HG03558 (cell line): ENCODE results near the gene CHCHD6.

Source experiments
- ATAC-seq: cut with Tn5 transposase; IDR thresholded peaks from one replicate; pipeline ENCODE4 v1.9.1; 2021; ENCODE audit warnings: moderate number of reproducible peaks; ENCODE audit not compliant: unreplicated experiment; ENCODE audit errors: extremely low read depth

The CHCHD6 gene

DNA sequence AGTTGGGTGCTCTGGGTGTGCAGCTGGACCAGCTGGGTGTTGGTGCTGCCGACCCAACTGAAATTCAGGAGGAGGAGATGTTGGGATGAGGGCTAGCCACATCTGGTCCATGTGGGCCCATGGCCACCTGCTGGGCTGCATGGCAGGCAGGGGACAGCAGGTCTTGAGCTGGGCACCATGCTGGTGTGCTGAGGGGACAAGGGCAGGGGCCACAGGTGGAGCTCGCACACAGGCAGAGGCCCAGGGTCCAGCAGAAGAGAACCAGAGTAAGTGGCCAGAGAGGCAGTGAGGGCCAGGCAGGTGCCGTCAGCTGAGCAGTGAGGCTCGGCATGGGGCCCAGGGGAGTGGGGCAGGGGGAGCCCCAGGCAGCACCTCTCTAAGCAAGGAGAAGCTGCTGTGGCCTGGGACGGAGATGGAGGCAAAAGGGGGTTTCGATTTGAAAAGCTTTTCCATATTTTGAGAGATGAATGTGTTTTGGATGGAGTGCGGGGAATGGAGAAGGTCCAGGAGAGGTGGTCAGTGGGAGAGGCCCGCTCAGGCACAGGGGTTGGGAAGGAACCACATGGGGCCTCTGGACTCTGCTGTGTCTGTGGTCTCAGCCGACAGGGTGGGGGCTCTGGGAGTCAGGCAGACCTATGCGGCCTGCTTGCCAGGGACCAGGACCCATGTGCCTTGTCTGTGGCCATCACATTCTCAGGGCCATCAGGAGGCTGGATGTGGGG lies 248.4 kb downstream of the CHCHD6 start:
- ATAC-seq, result no peak

DNA sequence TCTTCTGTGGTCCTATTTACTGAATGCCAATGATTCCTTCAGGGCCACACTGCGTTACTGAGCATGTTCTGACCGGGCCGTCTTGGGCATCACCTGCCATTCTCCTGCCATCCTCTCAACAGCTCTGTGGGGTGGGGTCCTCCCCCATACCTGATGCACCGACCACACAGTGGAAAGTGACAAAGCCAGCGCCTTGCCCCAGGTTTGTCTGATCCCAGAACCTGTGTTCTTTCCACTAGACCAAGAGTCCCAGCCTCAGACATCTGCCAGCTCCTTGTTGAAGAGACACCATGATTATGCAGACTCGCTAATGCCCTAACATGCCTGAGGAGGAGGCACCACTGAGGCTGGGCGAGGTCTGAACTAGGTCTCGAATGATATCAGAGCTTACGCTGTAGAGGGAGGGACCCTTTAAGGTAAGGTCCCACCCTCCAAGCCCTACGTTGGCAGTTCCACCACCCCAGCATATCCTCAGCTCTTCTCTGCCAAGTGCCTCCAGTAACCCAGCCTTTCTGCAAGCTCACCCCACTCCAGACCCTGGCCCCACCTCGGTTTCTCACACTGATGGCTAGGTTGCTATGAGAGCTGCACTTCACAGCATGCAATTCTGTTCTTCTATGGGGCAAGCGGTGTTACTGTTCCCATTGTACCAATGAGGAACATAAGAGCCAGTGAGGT lies 249.1 kb downstream of the CHCHD6 start:
- ATAC-seq, result no peak

DNA sequence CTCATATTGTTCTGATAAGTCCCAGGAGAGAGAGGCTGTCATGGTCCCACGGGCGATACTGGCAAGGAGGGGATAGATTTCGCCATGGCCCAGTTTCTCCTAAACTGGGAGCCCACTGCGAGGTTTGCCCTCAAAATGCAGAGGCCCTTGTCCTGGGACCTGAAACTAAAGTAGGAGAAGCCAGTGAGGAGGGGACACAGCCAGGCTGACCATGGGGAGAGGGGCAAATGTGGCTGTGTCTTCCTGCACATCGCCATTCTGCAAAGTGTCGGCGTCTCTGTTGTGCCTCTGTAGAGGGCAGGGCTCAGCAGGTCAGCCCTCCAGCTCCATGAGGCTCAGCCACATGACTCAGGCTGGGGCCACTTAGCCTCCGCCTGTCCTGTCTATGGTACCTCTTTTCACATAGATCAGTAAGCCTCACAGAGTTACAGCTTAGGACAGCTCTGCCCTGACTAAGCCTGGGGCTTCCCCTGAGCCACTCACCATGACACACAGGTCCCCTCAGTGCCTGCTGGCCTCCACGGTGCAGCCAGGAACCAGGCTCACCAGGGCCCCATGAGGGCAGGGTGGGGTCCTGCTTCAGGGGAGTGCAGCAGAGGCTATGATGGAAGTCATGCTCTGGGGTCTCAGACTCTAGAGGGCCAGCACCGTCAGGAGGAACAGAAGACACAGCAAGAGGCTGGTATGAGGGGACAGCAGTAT lies 250.3 kb downstream of the CHCHD6 start:
- ATAC-seq, result peak; percentile 62

DNA sequence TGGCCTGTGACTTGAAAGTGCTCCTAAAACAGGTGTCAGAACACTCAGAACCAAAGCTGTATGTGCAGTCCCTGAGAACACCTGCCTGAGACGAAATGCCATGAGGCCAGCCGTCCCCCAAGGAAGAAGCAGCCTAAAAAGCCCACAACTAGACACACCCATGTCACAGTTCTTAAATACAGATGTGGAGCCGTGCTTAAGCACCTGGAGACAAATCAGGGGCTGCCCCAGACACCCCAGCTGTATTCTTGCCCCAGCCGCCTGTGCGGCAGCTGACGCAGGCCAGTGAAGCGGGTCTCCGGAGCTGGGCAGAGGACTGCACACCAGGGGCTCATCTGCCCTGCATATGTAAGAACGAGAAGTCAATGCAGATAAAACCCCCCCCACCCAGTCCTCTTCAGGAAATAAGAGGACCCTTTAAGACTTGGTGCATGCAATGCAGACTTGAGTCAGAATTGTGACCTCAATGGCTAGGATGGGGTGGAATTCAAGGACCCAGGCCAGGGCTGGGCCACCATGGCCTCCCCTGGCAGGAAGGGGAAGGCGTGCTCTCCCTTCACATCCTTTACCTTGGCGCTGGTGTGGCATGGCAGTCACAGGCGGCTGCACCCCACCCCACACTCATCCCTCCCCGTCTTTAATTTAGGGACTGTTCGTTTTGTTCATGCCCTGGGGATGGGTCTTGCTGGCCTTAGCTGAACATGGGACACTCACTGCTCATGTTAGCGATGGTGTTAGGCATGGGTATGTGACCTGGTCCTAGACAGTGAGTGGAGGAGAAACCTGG lies 251.2 kb downstream of the CHCHD6 start:
- ATAC-seq, result peak; percentile 44

DNA sequence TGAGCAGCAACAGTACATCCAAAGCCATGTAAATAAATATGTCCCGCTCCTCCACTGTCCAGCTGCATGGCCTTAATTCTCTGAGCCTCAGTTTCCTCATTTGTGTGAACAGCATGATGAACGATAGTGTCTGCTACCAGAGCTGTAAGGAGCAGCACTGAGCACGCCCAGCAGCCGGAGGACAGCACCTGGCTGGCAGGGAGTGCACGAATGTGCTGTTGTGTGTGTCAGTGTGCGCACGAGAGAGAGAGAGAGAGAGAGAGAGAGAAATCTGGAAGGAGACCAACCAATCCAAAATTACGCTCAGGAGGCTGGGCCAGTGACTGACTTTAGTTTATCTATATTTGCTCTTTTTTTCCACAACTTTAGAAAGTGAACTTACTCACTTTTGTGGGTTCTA lies 252.3 kb downstream of the CHCHD6 start:
- no peak for ATAC-seq

DNA sequence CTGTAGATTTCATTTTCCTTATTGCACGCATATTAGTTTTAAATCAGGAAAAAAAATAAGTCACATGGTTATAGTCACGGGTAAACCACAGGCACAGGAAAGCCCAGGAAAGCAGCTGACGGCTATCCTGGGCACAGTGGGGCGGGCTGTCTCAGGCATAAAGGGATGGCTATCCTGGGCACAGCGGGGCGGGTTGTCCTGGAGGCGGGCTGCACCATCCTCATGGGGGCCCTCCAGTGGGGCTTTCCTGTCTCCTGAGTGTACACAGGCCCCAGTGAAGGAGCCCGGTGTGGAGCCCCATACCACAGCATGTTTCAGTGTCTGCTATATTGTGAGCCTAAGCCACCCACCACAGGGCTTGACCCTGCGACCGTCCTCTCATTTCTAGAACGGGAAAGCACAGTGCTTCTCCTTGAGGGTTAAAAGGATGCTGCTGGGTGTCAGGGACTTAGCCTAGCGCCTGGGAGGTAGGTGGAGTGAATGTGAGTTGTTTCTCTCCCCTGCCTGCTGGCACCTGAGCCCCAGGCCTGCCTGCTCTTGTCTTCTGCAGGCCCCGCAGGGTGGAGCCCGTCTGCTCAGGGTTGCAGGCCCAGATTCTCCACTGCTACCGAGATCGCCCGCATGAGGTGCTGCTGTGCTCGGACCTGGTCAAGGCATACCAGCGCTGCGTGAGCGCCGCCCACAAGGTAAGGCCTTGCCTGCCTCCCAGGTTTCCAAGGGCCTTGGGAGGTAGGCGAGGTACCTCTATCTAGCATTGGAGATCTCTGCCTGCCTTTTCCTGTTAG lies 253.0 kb downstream of the CHCHD6 start:
- ATAC-seq, result no peak

DNA sequence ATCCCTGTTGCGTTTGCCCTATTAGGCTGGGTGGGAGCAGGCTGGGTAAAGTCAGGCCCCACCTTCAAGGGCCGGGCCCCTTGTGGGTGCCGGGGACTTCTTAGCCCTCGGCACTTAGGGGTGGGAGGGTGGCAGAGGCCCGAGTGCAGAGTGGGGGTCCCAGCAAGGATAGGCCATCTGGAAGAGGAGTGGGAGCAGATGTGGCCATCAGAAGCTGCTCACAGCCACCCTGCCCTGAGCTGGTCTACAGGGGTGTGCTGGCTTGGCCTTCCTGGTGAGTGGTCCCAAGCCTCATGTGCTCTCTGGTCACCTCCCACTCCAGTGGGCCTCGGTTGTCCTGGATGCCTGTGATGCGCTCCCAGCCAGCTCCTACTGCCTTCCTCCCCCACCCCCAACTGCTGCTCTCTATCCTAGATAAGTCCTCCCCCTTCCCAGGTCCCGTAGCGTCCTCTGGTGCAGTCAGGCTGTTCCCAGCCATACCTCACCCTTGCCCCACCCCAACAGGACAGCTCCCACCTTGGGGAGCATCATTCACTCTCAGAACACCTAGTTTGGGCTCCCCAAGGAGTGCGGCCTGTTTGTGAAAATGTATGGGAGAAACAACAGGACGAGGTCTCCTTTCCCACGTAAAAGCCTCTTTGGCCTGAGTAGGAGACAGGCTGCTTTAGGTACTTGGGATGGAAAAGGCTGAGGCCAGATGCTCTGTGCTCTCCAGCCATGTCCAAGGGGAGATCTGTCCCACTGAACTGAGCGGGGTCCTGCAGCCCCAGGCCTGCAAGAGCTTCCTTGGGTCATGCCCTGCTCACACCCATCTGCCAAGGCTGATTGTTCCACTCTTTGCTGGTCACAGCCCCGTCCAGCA lies 254.0 kb downstream of the CHCHD6 start:
- no peak for ATAC-seq

DNA sequence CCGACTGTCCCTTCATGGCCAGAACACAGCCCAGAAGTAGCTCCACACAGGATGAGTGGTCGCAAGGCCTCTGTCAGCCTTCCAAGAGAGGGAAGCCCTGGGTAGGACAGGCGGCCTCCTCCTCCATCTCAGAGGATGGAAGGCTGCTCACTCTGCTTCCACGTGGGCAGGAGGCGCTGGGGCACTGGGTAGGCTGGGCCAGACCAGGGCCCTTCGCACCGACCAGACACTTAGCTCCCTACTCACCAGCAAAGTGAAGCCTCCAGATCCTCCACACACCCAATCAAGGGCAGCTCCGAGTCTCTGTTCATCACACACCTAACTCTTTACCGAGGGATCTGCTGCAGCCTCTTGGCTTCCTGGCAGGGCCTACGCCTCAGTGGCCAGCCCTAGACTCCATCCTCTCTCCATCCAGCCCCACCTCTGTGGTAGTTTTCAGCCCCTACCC lies 254.6 kb downstream of the CHCHD6 start:
- no peak for ATAC-seq

DNA sequence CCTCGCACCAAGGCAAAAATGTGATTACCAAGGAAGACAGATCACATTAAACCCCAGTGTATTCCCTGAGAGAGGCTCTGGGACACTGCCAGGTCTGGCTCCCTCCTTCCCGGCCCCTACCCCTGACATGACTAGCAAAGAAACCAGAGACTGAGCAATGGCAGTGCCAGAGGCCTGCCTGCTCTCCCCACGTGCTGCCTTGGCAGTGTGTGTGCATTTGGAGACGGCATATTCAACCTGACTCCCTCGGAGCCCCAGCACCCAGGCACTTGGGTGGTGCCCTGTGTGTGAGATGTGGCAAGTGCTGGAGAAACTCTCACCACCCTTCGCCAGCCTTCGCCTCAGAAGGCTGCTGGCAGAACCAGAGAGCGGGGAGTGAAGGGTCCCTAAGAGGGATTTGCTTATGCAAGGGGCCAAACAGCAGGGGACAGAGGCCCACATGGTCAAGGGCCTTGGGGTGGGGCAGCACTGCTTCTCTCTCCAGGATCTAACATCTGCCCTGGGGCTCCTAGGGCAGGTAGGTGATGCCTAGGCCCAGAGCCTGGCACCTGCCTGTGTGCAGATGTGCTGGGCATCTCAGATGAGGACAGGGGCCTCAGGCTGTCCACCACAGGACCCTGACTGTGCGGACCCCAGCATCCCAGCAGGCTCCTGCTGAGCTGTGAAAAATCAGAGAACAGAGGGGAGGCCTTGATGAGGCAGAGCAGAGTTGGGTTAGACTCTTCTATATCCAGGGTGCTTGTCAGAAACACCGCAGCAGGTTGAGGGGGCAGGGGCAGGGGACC lies 255.3 kb downstream of the CHCHD6 start:
- ATAC-seq, result no peak

DNA sequence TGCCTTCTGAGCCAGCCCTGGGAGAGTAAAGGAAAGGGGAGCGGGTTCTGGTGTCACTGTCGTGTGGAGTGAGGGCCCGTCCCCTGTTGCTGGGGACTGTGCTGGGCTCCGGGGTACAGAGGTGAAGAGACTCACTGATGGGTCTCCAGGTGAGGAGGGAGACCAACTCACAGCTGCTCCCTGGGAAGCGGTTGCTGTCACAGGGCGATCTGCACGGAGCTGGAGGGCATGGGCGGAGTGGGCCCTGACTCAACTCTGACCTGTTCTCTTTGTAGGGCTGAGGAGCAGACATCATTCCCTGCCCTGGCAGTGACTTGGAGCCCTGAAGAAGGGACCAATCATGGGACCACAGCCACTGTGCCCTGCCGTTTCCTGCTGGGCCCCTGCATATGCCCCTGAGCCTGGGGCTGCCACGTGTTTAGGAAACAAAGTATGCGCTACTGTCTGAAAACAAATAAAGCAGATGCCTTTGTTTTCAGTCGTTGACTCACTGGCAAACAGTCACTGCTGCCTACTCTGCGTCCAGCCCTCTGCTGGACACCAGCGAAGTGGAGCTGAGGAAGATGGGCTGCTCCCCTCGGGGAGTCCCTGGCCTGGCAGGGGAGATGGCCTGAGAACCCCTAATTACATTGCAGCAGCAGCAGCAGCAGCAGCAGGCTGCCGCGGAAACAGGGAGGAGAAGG lies 256.0 kb downstream of the CHCHD6 start:
- ATAC-seq, result no peak

DNA sequence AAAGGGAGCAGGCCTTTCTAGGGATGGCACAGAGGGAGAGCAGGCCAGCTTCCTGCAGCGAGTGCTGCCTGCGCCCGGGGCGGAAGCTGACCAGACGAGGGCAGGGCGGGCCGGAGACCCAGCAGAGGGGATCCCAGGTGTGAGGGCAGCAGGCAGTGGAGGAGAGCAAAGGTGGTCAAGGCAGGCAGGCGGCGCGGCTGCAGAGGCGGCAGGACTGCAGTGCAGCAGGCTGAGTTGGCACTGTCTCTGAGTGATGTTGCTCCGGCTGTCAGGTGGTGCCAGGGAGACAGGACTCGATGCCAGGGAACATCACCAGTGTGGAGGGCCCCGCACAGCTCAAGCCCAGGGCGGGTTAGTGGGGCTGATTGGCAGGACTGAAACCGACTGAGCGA lies 256.6 kb downstream of the CHCHD6 start:
- no peak for ATAC-seq

DNA sequence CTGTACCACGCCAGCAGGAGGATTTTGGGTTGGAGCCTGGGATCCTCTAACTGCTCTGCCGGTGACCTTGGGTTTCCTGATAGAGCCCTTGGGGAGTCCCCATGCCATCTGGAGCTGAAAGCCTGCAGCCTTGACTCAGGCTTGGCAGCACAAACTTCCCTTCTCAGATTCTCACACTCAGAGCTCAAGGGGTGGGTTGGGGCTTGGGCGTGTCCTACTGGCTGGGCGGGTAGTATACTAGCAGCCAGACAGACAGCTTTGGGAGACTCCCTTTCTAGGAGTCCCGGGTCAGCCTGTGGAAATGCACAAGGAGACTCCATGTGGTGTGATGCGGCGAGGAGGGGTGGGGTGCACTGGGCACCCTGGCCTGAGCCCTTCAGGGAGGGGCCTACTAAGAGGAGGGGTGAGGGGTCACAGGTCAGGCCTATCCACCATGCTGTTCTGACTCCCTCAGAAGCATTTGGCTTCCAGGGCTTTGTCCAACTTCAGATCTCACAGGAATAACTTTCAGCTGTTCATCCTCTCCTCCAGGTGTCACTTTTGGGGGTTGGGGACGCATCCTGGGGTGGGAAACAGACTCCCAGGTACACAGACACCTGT lies 257.3 kb downstream of the CHCHD6 start:
- peak; percentile 55 for ATAC-seq

DNA sequence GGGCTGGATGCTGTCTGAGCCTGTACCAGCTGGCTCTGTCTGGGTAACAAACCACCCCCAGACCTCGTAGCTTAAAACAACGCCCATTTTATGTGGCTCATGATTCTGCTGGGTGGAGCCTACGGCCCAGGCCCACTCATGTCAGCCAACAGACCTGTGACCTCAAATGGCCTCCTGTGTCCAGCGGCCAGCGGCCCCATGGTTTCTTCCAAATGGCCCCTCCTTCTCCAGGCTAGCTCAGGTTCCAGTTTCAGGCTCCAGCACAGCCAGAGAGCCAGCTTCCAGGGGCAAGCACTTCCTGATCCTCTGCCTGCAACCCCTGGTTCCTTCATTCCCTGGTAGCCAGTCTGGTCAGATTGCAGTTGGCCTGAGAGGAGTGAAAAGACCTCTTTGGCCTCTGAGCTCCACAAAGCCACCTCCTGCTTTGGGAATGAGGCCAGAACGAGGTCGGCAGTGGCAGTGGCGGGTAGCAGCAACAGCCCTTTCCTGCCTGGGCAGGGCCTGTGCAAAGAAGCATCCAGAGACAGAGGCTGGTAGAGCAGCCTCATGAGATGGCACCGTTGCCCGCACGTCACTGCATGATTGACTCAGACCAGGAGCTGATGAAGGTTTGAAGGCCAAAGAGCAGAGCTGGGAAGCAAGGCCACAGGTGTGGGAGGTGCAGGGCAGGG lies 257.9 kb downstream of the CHCHD6 start:
- no peak for ATAC-seq

DNA sequence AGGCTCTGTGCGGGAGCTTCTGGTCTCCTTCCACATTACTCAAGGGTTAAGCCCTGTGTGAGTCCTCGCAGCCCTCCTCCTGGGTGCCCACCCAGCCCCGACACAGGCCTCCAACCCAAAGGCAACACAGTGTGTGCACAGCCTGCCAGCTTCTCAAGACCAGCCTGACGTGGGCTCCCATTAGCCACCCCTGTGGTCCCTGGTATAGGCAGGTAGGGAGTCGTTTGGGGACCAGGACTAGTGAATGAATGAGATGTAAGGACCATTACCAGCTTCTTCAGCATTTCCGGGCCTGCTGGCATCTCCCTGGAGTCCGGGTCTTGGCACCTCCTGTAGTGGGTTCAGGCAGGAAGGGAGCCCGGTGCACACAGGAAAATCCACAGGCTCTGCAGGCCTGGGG lies 258.7 kb downstream of the CHCHD6 start:
- no peak for ATAC-seq

DNA sequence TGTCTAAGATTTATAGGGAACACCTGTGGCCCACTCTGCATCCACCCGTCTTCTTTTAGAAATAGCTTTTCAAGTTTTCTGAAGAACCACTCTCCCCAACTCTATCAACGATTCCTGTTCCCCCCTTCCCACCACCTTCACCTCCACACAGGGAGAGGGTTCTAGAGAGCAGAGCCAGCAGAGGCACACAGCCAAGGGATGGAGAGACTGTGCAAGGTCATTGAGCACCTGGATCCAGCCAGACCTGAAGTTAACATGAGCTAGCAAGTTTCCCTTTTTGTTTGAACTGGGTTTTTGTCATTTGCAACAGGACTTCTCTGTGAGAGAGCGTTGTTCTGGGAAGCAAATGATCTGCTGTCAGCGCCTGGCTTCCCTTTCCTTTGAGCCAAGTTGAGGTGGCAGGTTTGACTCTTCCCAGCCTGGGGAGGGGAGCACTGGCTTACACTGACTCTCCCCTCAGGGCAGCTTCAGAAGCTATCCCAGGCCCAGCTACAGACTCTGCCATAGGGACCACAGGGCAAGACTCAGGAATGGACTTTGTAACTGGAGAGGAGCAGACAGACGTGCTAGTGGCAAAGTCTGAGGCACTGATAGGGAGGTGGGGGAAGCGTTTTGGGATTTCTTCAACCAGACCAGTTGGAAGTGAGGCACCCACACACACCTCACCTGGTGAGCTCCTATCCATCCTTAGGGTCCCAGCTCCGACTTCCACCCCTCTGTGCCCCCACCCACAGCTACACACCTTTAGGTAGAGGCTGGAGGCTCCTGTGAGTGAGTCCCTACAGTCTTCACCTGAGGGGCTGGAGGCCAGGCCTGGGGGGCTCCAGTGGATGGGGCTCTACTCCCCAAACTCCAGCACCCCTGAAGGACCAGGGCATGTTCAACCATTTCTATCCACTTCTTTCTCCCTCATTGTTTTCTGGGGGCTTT lies 259.5 kb downstream of the CHCHD6 start:
- no peak for ATAC-seq

DNA sequence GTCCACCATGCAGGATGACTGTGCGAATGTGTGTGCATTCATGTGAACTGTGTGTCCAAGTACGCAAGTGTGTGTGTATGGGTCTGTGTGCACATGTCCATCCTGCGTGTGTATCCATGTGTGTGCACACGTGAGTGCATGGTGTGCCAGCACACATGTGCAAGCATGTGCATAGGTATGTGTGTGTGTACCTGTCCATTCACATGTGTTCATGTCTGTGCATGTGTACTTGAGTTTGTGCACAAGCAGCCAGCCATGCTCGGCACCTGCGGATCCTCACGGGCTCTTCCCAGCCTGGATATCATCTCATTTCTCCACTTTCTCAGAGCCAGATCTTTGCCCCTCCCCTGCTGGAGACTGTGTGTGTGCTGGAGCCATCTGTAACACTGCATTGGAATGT lies 260.2 kb downstream of the CHCHD6 start:
- no peak for ATAC-seq
